BE2C (cell line): ENCODE results near the gene ABI2.

ENCODE experiments used
- DNase-seq: peaks from one replicate; pipeline ENCODE4 v3.0.0-alpha.2; 2020
- H3K27me3 ChIP-seq: fragments of 250-450 bp; sonication (Bioruptor Pico); 2 replicates; pipeline ENCODE4 v1.5.1; 2020; ENCODE audit warnings: mild to moderate bottlenecking
- H3K36me3 ChIP-seq: fragments of 250-450 bp; sonication (Bioruptor Pico); 2 replicates; pipeline ENCODE4 v1.5.1; 2020; ENCODE audit warnings: mild to moderate bottlenecking
- H3K4me1 ChIP-seq: fragments of 250-450 bp; sonication (Bioruptor Pico); 2 replicates; pipeline ENCODE4 v1.5.1; 2020
- H3K4me3 ChIP-seq: 2 replicates; pipeline ENCODE4 v1.5.1; 2011; ENCODE audit warnings: low read depth, low read length
- H3K9me3 ChIP-seq: fragments of 250-450 bp; sonication (Bioruptor Pico); 2 replicates; pipeline ENCODE4 v1.5.1; 2020
- TF ChIP-seq, protein P1 (sequence below): IDR thresholded peaks from 2 replicates; pipeline ENCODE4 v1.5.1; 2012; ENCODE audit warnings: mild to moderate bottlenecking, low read depth, low read length

The ABI2 gene

DNA sequence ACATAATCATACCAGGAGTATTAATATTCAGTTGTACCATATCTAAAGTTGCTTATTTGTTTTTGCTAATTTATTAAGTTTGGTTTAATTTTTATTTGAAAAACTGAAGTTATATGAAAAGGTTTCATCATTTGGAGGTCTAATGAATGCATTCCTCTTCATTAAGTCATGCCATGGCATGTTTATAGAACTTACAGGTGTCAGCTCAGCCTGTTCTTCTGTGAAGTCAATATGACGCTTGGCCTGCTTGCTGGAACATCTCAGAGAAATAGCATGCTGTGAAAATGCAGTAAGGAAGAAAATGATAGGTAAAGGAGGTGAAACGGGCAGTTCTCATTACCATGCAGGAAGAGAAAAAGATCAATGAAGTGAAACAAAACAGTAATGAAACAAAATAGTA, 148.7 kb downstream of the ABI2 start:
- no peaks in the 10 kb centered on the region for H3K27me3 ChIP-seq
- no peak for DNase-seq
- TF ChIP-seq, protein P1, sequence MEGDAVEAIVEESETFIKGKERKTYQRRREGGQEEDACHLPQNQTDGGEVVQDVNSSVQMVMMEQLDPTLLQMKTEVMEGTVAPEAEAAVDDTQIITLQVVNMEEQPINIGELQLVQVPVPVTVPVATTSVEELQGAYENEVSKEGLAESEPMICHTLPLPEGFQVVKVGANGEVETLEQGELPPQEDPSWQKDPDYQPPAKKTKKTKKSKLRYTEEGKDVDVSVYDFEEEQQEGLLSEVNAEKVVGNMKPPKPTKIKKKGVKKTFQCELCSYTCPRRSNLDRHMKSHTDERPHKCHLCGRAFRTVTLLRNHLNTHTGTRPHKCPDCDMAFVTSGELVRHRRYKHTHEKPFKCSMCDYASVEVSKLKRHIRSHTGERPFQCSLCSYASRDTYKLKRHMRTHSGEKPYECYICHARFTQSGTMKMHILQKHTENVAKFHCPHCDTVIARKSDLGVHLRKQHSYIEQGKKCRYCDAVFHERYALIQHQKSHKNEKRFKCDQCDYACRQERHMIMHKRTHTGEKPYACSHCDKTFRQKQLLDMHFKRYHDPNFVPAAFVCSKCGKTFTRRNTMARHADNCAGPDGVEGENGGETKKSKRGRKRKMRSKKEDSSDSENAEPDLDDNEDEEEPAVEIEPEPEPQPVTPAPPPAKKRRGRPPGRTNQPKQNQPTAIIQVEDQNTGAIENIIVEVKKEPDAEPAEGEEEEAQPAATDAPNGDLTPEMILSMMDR = no peak
- H3K9me3 ChIP-seq = no peaks in the 10 kb centered on the region
- no peaks in the 10 kb centered on the region for H3K36me3 ChIP-seq
- no peaks in the 10 kb centered on the region for H3K4me1 ChIP-seq
- H3K4me3 ChIP-seq = no peak overlapping the region

DNA sequence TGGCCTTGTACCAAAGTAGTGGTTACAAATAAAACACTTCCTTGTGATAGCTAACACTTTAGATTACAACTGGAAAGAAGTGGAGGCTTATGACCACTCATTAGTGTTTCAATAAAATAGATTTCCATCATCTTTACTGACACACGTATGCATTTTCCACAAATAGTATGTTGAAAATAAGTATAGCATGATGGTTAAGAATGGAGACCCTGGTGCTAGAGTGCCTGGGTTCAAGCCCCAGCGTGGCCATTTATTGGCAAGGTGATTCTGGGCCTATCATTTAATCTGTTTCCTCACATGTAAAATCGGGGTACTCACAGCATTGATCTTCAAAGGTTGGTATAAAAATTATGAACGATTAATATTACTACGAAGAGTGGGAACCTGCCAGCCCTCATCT, 152.4 kb downstream of the ABI2 start:
- H3K27me3 ChIP-seq = no peaks in the 10 kb centered on the region
- H3K36me3 ChIP-seq = no peaks in the 10 kb centered on the region
- DNase-seq = no peak
- TF ChIP-seq, protein P1 = no peak
- H3K9me3 ChIP-seq = no peaks in the 10 kb centered on the region
- no peak overlapping the region for H3K4me3 ChIP-seq
- H3K4me1 ChIP-seq = no peaks in the 10 kb centered on the region

DNA sequence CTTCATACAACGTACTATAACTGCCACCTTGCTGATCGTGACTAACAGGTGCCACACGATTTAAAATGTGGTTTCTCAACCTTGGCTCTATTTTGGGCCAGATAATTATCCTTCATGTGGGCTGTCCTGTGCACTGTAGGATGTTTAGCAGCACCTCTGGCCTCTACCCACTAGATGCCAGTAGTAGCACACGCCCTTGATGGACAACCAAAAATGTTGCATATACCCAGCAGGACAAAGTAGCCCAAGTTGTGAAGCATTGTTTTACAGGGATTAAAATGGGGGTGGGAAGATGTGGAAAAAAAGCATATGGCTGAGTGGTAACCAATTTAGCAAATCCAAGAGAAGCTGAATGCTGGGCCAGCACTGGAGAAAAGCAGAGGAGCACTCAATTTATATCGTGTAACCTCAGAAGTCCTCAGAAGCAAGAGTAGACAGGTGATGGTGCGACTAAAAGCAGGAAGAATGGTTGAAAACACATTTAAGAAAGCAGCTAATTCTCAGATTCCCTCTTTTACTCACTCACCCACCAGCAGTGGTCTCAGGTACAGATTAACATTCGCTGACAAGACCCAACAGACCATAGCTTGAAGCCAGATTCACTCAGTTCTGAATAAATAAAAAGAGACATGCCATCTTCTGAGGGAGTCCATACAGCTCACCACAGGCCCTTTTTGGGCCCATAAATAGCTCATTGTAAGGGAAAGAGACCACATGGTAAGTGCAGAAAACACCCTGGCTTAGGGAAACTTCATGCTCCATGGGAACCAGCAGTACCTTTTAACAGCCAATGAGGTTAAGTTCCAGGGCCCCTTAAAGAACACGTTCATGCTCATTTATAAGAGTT, 156.3 kb downstream of the ABI2 start:
- H3K4me1 ChIP-seq = no peaks in the 10 kb centered on the region

DNA sequence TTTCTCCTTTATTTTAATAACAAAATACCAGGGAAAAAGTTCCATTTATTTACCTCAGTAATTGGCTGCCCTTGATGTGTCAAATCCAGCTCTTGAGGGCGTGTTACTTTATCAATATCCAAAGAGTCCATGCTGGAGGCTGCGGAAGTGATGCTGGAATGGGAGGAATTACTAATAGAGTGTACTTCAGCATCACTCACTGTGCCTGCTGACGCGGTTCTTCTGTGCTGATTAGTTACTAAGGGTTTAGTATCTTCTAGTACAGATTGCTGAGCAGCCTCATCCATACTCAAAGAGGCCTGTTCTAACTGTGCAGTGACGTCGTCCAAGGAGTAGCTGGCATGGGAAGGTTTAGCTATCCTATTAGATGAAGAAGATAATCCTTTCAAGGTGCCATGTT, 161.3 kb downstream of the ABI2 start:
- no peak for DNase-seq
- TF ChIP-seq, protein P1 = no peak
- H3K27me3 ChIP-seq = no peaks in the 10 kb centered on the region
- no peaks in the 10 kb centered on the region for H3K4me1 ChIP-seq
- H3K36me3 ChIP-seq = no peaks in the 10 kb centered on the region
- H3K9me3 ChIP-seq = no peaks in the 10 kb centered on the region
- no peak overlapping the region for H3K4me3 ChIP-seq

More for the DNA sequence above, 156.3 kb downstream of the ABI2 start:
- Histone ChIP-seq H3K27me3 (no peaks in the 10 kb centered on the region), H3K4me3 (no peak overlapping the region), H3K9me3 (no peaks in the 10 kb centered on the region), H3K36me3 (no peaks in the 10 kb centered on the region)
- no peak for DNase-seq
- TF ChIP-seq, protein P1 = peak; percentile 69

DNA sequence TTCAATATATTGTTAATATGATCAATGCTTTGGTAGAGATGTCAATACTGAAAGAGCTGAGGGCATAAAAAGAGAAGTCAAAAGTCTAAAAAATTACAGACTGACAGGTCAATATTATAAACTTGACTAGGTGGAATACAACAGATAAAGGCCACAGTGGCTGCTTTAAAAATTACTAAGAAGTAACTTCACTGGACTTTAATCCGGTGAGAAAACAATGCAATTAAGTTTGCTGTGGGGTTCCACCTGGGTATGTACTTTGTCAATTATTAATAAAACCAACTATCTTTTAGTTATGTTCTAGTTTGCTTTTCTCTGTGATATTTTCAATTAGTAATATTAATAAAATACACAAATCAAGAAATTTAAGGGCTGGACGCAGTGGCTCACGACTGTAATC, 162.2 kb downstream of the ABI2 start:
- DNase-seq = no peak
- Histone ChIP-seq H3K36me3 (no peaks in the 10 kb centered on the region), H3K27me3 (no peaks in the 10 kb centered on the region), H3K4me1 (no peaks in the 10 kb centered on the region), H3K4me3 (no peak overlapping the region), H3K9me3 (no peaks in the 10 kb centered on the region)
- TF ChIP-seq, protein P1 = no peak

DNA sequence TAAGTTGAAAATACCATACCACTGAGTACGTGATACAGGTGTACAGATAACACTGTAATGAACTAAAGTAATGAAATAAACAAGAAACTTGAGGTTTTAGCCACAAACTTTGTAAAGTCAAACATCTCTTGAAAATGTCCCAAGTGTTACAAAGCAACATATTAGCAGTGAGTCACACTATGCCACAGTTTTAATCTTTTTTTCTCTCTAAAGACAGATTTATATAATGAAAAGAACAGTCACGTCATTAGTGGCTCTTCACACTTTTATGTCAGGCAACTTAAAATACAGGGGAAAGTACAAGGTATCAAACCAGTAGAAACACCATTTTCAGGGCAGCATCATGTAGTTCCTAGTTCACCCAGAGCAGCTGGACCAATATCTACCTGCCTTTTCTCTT, 164.8 kb downstream of the ABI2 start:
- no peaks in the 10 kb centered on the region for H3K36me3 ChIP-seq
- no peak overlapping the region for H3K4me3 ChIP-seq
- H3K9me3 ChIP-seq = no peaks in the 10 kb centered on the region
- H3K4me1 ChIP-seq = no peaks in the 10 kb centered on the region
- DNase-seq = no peak
- no peaks in the 10 kb centered on the region for H3K27me3 ChIP-seq
- TF ChIP-seq, protein P1 = no peak
